H1 (cell line): Measurements from ENCODE around the gene EFHC1. TPM values are rescaled to one million over a fixed set of nuclear protein-coding genes. Genes with fewer than 3 reads are reported as not detected.

Source experiments
- CTCF ChIA-PET: fragments of 300-600 bp; sonication (Branson Sonifier 250); formaldehyde crosslinking; loops from one replicate; lab custom pipeline; 2021; ENCODE audit not compliant: partially characterized antibody; lab: Charles Lee
- POLR2A ChIA-PET: fragments of 300-600 bp; sonication (Branson Sonifier 250); formaldehyde crosslinking; loops from one replicate; lab custom pipeline; 2021; ENCODE audit warnings: inconsistent platforms; ENCODE audit not compliant: partially characterized antibody; lab: Charles Lee
- DNase-seq, 2 experiments: peaks; one replicate each; pipeline versions ENCODE4 v3.0.0 to v3.0.0-alpha.2; 2010 to 2022; ENCODE audit warnings: low spot score in 2 of 2, low read depth in 1 of 2, mixed read lengths in 1 of 2
- FAIRE-seq: peaks from 2 replicates; lab custom pipeline; 2011; peaks lifted over from hg19 to GRCh38; lab: Jason Lieb, UNC
- H2AFZ ChIP-seq: 2 replicates; pipeline ENCODE4 v1.8.1; 2012; ENCODE audit warnings: low read length, inconsistent platforms
- H2AK5ac ChIP-seq: 2 replicates; pipeline ENCODE4 v1.6.1; 2013; ENCODE audit warnings: low read depth, low read length
- H2BK120ac ChIP-seq: replicated peaks from 2 replicates; pipeline ENCODE3; 2013; ENCODE audit warnings: low read depth, low read length, inconsistent platforms
- H2BK12ac ChIP-seq: 2 replicates; pipeline ENCODE4 v1.6.1; 2013; ENCODE audit warnings: low read depth, low read length
- H2BK15ac ChIP-seq: 2 replicates; pipeline ENCODE4 v1.6.1; 2013; ENCODE audit warnings: low read length
- H2BK20ac ChIP-seq: 2 replicates; pipeline ENCODE4 v1.6.1; 2013; ENCODE audit warnings: low read length
- H2BK5ac ChIP-seq: 2 replicates; pipeline ENCODE4 v1.6.1; 2013; ENCODE audit warnings: low read depth, low read length
- H3K14ac ChIP-seq: 2 replicates; pipeline ENCODE4 v1.6.1; 2013; ENCODE audit warnings: inconsistent platforms; ENCODE audit not compliant: insufficient read length
- H3K18ac ChIP-seq: 2 replicates; pipeline ENCODE4 v1.6.1; 2013; ENCODE audit warnings: low read length; ENCODE audit errors: extremely low read depth
- H3K23ac ChIP-seq: 2 replicates; pipeline ENCODE4 v1.6.1; 2013; ENCODE audit warnings: inconsistent platforms; ENCODE audit not compliant: insufficient read length
- H3K23me2 ChIP-seq: 2 replicates; pipeline ENCODE4 v1.6.1; 2013; ENCODE audit warnings: low read depth, low read length
- H3K27ac ChIP-seq: 2 replicates; pipeline ENCODE4 v1.6.1; 2011; ENCODE audit warnings: low read depth, low read length, inconsistent platforms
- H3K27me3 ChIP-seq, 4 experiments: replicated peaks in 1 of 4; 1 replicate in 1 of 4; 2 replicates in 3 of 4; pipeline versions ENCODE4 v1.6.1 to v1.8.1; 2011 to 2013; ENCODE audit warnings: low read length in 3 of 4, mild to moderate bottlenecking in 3 of 4, inconsistent platforms in 2 of 4, mixed read lengths in 2 of 4, moderate library complexity in 1 of 4; ENCODE audit not compliant: control insufficient read depth in 3 of 4, insufficient read depth in 3 of 4; ENCODE audit errors: extremely low read depth in 1 of 4
- H3K36me3 ChIP-seq, 4 experiments: 2 replicates each; pipeline versions ENCODE4 v1.6.1 to v1.8.1; 2011 to 2013; ENCODE audit warnings: mild to moderate bottlenecking in 4 of 4, low read length in 3 of 4, moderate library complexity in 2 of 4, control low read depth in 1 of 4, inconsistent platforms in 1 of 4; ENCODE audit not compliant: insufficient read depth in 4 of 4, control insufficient read depth in 2 of 4
- H3K4ac ChIP-seq: replicated peaks from 2 replicates; pipeline ENCODE3; 2013; ENCODE audit warnings: low read length, low read depth, mixed read lengths, inconsistent platforms; ENCODE audit not compliant: insufficient read length
- H3K4me1 ChIP-seq, 4 experiments: replicated peaks in 1 of 4; 1 replicate in 1 of 4; 2 replicates in 3 of 4; pipeline versions ENCODE4 v1.6.1 to v1.8.1; 2011 to 2013; ENCODE audit warnings: low read length in 3 of 4, inconsistent platforms in 2 of 4, mixed read lengths in 1 of 4; ENCODE audit not compliant: insufficient read depth in 4 of 4, control insufficient read depth in 3 of 4
- H3K4me2 ChIP-seq, 2 experiments: 2 replicates each; pipeline versions ENCODE4 v1.6.1 to v1.8.1; 2011 to 2013; ENCODE audit warnings: low read depth in 2 of 2, low read length in 2 of 2, control low read depth in 1 of 2, inconsistent platforms in 1 of 2, mild to moderate bottlenecking in 1 of 2; ENCODE audit not compliant: insufficient read depth in 1 of 2
- H3K4me3 ChIP-seq, 4 experiments: fragments of 200-600, 300-600 bp in 1 of 4; sonication (generic), shearing (Covaris generic), sonication (Bioruptor Twin) in 1 of 4; 2 replicates each; pipeline versions ENCODE4 v1.5.1 to v1.8.1; 2011 to 2016; ENCODE audit warnings: low read length in 4 of 4, low read depth in 3 of 4, control low read depth in 2 of 4, inconsistent platforms in 2 of 4, mild to moderate bottlenecking in 2 of 4, mixed read lengths in 1 of 4, moderate library complexity in 1 of 4; ENCODE audit not compliant: insufficient read depth in 2 of 4; ENCODE audit errors: extremely low read depth in 1 of 4
- H3K56ac ChIP-seq: replicated peaks from 2 replicates; pipeline ENCODE3; 2013; ENCODE audit warnings: low read depth, mild to moderate bottlenecking, mixed read lengths, low read length, inconsistent platforms; ENCODE audit not compliant: insufficient read length
- H3K79me1 ChIP-seq: 2 replicates; pipeline ENCODE4 v1.6.1; 2013; ENCODE audit warnings: low read depth, low read length, control low read depth
- H3K79me2 ChIP-seq, 2 experiments: 2 replicates each; pipeline versions ENCODE4 v1.6.1 to v1.8.1; 2012 to 2013; ENCODE audit warnings: low read length in 2 of 2, mild to moderate bottlenecking in 2 of 2, inconsistent platforms in 1 of 2; ENCODE audit not compliant: insufficient read depth in 2 of 2, control insufficient read depth in 1 of 2
- H3K9ac ChIP-seq, 4 experiments: replicated peaks in 1 of 4; 1 replicate in 1 of 4; 2 replicates in 3 of 4; pipeline versions ENCODE4 v1.6.1 to v1.8.1; 2011 to 2013; ENCODE audit warnings: low read depth in 3 of 4, low read length in 3 of 4, control low read depth in 2 of 4, mild to moderate bottlenecking in 2 of 4, moderate library complexity in 2 of 4, inconsistent platforms in 1 of 4; ENCODE audit errors: extremely low read depth in 1 of 4
- H3K9me3 ChIP-seq, 2 experiments: 2 replicates each; pipeline versions ENCODE4 v1.6.1 to v1.8.1; 2012 to 2013; ENCODE audit warnings: mild to moderate bottlenecking in 2 of 2, moderate library complexity in 2 of 2, control low read depth in 1 of 2, inconsistent platforms in 1 of 2, low read depth in 1 of 2, low read length in 1 of 2, mixed read lengths in 1 of 2; ENCODE audit not compliant: insufficient read depth in 2 of 2
- H4K20me1 ChIP-seq, 2 experiments: replicated peaks in 1 of 2; 2 replicates each; pipeline versions ENCODE3 to v1.8.1; 2011 to 2013; ENCODE audit warnings: inconsistent platforms in 2 of 2, low read length in 2 of 2, mild to moderate bottlenecking in 1 of 2; ENCODE audit not compliant: insufficient read depth in 2 of 2, control insufficient read depth in 1 of 2
- H4K5ac ChIP-seq: 2 replicates; pipeline ENCODE4 v1.6.1; 2013; ENCODE audit warnings: low read length, low read depth, mixed read lengths, inconsistent platforms; ENCODE audit not compliant: insufficient read length
- H4K8ac ChIP-seq: 2 replicates; pipeline ENCODE4 v1.8.0; 2013; ENCODE audit warnings: mild to moderate bottlenecking, moderate library complexity, low read length, inconsistent platforms; ENCODE audit not compliant: insufficient read depth; ENCODE audit errors: extremely low read depth
- H4K91ac ChIP-seq: replicated peaks from 2 replicates; pipeline ENCODE3; 2013; ENCODE audit warnings: low read length, mixed read lengths, inconsistent platforms; ENCODE audit not compliant: insufficient read length
- CEBPB ChIP-seq: IDR thresholded peaks from 2 replicates; pipeline ENCODE4 v1.6.1; 2012; ENCODE audit warnings: low read depth, low read length
- CTCF ChIP-seq, 3 experiments: IDR thresholded peaks; 1 replicate in 2 of 3; 2 replicates in 1 of 3; pipeline versions ENCODE4 v1.5.1 to v1.6.1; 2011; ENCODE audit warnings: low read length in 3 of 3, mild to moderate bottlenecking in 3 of 3, inconsistent platforms in 2 of 3, low read depth in 1 of 3, moderate library complexity in 1 of 3; ENCODE audit not compliant: insufficient read depth in 1 of 3; ENCODE audit errors: control extremely low read depth in 1 of 3
- RAD21 ChIP-seq, 2 experiments: IDR thresholded peaks in 1 of 2; conservative IDR thresholded peaks in 1 of 2; 2 replicates each; pipeline ENCODE4 v1.6.1; 2011; ENCODE audit warnings: low read depth in 2 of 2, low read length in 2 of 2, improper control_type of control experiment in 1 of 2, inconsistent platforms in 1 of 2, mild to moderate bottlenecking in 1 of 2, moderate library complexity in 1 of 2
- TCF12 ChIP-seq: IDR thresholded peaks from 2 replicates; pipeline ENCODE4 v1.6.1; 2011; ENCODE audit warnings: low read depth, mild to moderate bottlenecking, low read length
- WGBS, 2 experiments: shearing (Covaris generic) in 1 of 2; methylation state at CpG; one replicate each; pipeline versions ENCODE4 v1.1.6 to v1.1.7; 2013 to 2015; ENCODE audit warnings: low lambda C conversion rate in 2 of 2, mixed read lengths in 2 of 2, inconsistent platforms in 1 of 2, low coverage in 1 of 2, missing lambda C conversion rate in 1 of 2; ENCODE audit not compliant: insufficient replicate concordance in 2 of 2, insufficient coverage in 1 of 2, insufficient read length in 1 of 2; ENCODE audit errors: extremely low coverage in 1 of 2, missing lambda C conversion rate in 1 of 2; 5-methylcytosine and 5-hydroxymethylcytosine counted together
- polyA plus RNA-seq, 7 experiments: library from polyadenylated mRNA; depleted of rRNA in 3 of 7; stranded (reverse) in 5 of 7; unstranded in 2 of 7; fragments of >200 nt in 5 of 7; fragments of 200-250 nt in 2 of 7; gene quantifications; 1 replicate in 5 of 7; 2 replicates in 1 of 7; 4 replicates in 1 of 7; pipeline versions ENCODE4 v1.2.1 to v1.2.3, GENCODE V29; 2011 to 2013; ENCODE audit warnings: missing spikeins in 2 of 7, mixed read lengths in 2 of 7
- total RNA-seq: library from RNA; stranded (reverse); fragmentation: NEBNext Ultra II Directional; extraction: Animal tissue kit (Norgen Biotek cat#: 25700); gene quantifications from 2 replicates; pipeline ENCODE4 v1.2.1, GENCODE V29; 2021

EFHC1 gene
- total and polyA plus RNA-seq, 2 of the 8 experiments (the other 6 are each of a cell fraction or from before 2014, with no cell fraction given) = 10.5 to 16.4 TPM

DNA sequence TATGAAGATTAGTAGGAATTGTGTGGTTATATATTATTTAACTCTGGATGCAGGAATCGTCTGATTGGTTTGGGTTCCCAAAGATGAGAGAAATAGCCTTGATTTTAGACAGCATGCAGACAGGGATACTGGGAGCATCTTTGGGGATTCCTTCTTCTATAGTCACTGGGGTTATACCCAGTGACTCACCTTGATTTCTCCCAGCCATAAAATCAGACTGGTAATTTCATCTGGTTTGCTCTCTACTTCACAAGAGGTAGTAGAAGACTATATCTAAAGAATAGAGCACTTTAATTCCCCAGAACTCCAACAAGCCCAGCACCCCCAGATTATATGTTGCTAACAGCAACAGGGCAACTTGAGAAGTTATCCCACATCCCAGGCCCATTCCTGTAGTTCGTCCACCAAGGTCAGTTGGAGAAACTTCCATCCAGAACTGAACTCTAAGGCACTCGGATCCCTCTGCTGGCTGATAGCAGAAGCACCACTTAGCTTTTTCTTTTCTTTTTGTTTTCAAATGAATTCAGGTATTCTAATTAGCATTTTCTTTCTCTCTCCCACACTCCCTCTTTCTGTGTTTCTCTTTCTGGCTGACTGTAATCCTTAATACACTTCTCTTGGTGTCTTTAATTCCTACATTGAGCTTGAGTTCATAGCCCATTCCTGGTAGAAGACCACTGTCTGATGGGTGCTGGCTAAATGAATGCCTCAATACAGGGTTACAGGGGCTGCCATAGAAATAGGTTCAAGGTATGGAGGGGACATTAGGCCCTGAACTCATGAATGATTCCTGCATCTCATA lies 20.4 kb upstream of the EFHC1 start:
- FAIRE-seq = peak; percentile 90
- Histone ChIP-seq H3K9me3 (no peaks in the 10 kb centered on the region), H3K4ac (no peak overlapping the region), H3K23ac (no peak overlapping the region), H2BK120ac (no peak overlapping the region), H3K79me2 (no peaks in the 10 kb centered on the region), H2AK5ac (no peak overlapping the region), H3K23me2 (no peaks in the 10 kb centered on the region), H4K5ac (no peak overlapping the region), H3K4me2 (no peak overlapping the region), H3K27ac (no peak overlapping the region), H3K79me1 (no peaks in the 10 kb centered on the region), H3K4me1 (peaks cover 0 to 4% (median 3%) of the 10 kb centered on the region in 4 experiments; a peak in 3 of 7 replicates), H3K14ac (no peak overlapping the region), H2BK12ac (no peak overlapping the region; the same call in 1 of the 2 replicates), H4K20me1 (no peaks in the 10 kb centered on the region), H4K8ac (no peak overlapping the region), H3K56ac (no peak overlapping the region), H2BK15ac (no peak overlapping the region), H3K4me3 (no peak overlapping the region), H3K36me3 (peaks cover 0 to 6% (median 0%) of the 10 kb centered on the region in 4 experiments; a peak in 2 of 8 replicates)
- WGBS, 2 experiments = 41% methylated on average over 3 of the region's 3 CpGs; no CpG with 5 or more reads in 1 of the 2 experiments
- CTCF ChIA-PET = interaction anchor here (0.6 to 11.2 kb wide), 35 partner anchors 9 to 271 kb away, joined by 3 to 175 read pairs (median 4); partner anchors contain the start of genes MCM3, PAQR8 and TMEM14A
- POLR2A ChIA-PET = interaction anchor here (0.7 to 9.5 kb wide), 4 partner anchors 19 to 265 kb away, joined by 3 to 75 read pairs (median 5); partner anchors contain the start of gene MCM3
- peak; percentile 35 to 87 (median 82) for TF ChIP-seq CTCF (IDR thresholded peaks at IDR 0.05; ENCODE audit: control extremely low read depth in 1 of 3, insufficient read depth in 1 of 3, low read depth in 1 of 3, low read length in 3 of 3)
- TF ChIP-seq RAD21 (IDR thresholded peaks at IDR 0.05 in 1 of 2, conservative IDR thresholded peaks at IDR 0.05 in 1 of 2; ENCODE audit: low read depth in 2 of 2, low read length in 2 of 2) = peak; percentile 89 to 91
- no peak for TF ChIP-seq TCF12
- no peak for TF ChIP-seq CEBPB
- TF ChIP-seq, all 59 proteins: peak for 2
- no peak for DNase-seq
- Histone ChIP-seq H3K18ac (no peak overlapping the region), H4K91ac (no peak overlapping the region), H3K27me3 (no peaks in the 10 kb centered on the region), H3K9ac (no peak overlapping the region), H2AFZ (no peak overlapping the region), H2BK20ac (no peak overlapping the region), H2BK5ac (no peak overlapping the region)
